ENCODE measurements around the gene GBA3. TPM values are rescaled to one million over a fixed set of nuclear protein-coding genes. Genes with fewer than 3 reads are reported as not detected.

The GBA3 gene
- total and polyA plus RNA-seq, 4 donors = 0.17 to 0.55 (median 0.45) TPM

DNA sequence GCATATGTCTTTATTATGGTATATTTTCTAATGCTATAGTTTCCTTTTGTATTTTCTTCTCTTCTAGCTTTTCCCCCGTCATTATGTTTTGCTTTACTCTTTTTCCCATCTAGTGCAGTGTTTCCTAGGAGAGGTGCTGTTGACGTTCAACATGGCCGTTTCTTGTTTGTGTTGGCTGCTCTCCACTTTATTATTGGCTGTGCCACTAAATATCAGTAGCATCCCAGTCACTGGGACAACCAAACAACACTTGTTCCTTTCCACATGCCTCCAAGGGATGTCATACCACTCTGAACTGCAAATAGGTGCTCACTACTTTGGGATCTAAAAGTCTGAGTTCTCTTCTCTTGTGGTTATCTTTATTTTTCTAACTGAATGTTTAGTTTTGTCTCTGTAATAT is 26.5 kb downstream of the GBA3 start:
- no peaks in the 10 kb centered on the region for H3K36me3 ChIP-seq (ENCODE audit: control insufficient read depth, insufficient read depth, low read length)
- no peaks in the 10 kb centered on the region for H3K4me1 ChIP-seq (ENCODE audit: control insufficient read depth, insufficient read depth, low read length)
- WGBS (ENCODE audit: insufficient coverage) = 100% methylated on average over 1 of the region's 3 CpGs
- no peak overlapping the region for H3K4me3 ChIP-seq (ENCODE audit: low read depth, low read length)
- H3K9me3 ChIP-seq (ENCODE audit: control insufficient read depth, insufficient read depth, low read length) = no peaks in the 10 kb centered on the region
- no peak for DNase-seq (ENCODE audit: low read depth in 4 of 6, low spot score in 6 of 6)
- no peaks in the 10 kb centered on the region for H3K27me3 ChIP-seq (ENCODE audit: control insufficient read depth, insufficient read depth, low read length)
- H3K27ac ChIP-seq (ENCODE audit: low read depth, low read length) = no peak overlapping the region

DNA sequence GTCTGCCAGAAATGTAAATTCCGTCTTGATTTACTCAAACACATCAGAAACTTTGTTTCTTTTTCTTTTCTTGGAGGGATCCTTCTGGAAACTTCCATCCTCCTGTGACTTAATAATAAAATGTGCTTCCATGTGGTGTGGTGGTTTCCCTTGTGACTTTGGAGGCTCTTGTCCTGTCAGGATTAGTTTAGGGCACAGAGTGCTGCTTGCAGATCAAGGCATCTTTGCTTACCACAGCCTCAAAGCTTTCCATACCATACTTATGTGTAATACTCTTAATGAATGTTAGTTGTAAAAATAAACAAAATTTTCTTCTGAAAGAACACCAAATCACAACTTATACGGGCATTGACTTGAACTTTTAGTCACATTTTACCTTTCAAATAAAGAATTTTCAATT is 27.4 kb downstream of the GBA3 start:
- H3K4me1 ChIP-seq (ENCODE audit: control insufficient read depth, insufficient read depth, low read length) = no peaks in the 10 kb centered on the region
- H3K4me3 ChIP-seq (ENCODE audit: low read depth, low read length) = no peak overlapping the region
- H3K36me3 ChIP-seq (ENCODE audit: control insufficient read depth, insufficient read depth, low read length) = no peaks in the 10 kb centered on the region
- WGBS (ENCODE audit: insufficient coverage) = 100% methylated on average over 1 of the region's 2 CpGs
- no peaks in the 10 kb centered on the region for H3K9me3 ChIP-seq (ENCODE audit: control insufficient read depth, insufficient read depth, low read length)
- no peaks in the 10 kb centered on the region for H3K27me3 ChIP-seq (ENCODE audit: control insufficient read depth, insufficient read depth, low read length)
- DNase-seq (ENCODE audit: low read depth in 4 of 6, low spot score in 6 of 6) = no peak
- H3K27ac ChIP-seq (ENCODE audit: low read depth, low read length) = no peak overlapping the region

DNA sequence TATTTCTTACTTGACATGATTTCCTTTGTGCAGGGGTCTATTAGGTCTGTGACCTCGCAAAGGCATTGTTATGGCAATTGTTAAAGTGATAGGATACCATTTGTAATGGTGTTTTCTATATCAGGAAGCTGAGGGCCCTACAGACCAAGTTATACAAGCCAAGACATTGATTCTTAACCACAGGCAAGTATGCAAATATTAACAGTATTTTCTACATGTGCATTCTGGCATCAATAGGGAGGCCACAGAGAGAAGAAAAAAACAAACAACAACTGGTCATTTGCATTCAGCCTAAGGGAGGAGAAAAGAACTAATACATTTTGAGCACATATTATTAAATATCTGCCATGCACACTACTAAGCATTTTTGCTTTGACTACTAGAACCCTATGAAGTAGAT is 28.5 kb downstream of the GBA3 start:
- DNase-seq (ENCODE audit: low read depth in 4 of 6, low spot score in 6 of 6) = no peak
- no peaks in the 10 kb centered on the region for H3K36me3 ChIP-seq (ENCODE audit: control insufficient read depth, insufficient read depth, low read length)
- no peak overlapping the region for H3K27ac ChIP-seq (ENCODE audit: low read depth, low read length)
- no peaks in the 10 kb centered on the region for H3K27me3 ChIP-seq (ENCODE audit: control insufficient read depth, insufficient read depth, low read length)
- no peak overlapping the region for H3K4me3 ChIP-seq (ENCODE audit: low read depth, low read length)
- no peaks in the 10 kb centered on the region for H3K4me1 ChIP-seq (ENCODE audit: control insufficient read depth, insufficient read depth, low read length)
- H3K9me3 ChIP-seq (ENCODE audit: control insufficient read depth, insufficient read depth, low read length) = no peaks in the 10 kb centered on the region
- no CpG with 5 or more reads among the region's 1 CpG for WGBS (ENCODE audit: insufficient coverage)

DNA sequence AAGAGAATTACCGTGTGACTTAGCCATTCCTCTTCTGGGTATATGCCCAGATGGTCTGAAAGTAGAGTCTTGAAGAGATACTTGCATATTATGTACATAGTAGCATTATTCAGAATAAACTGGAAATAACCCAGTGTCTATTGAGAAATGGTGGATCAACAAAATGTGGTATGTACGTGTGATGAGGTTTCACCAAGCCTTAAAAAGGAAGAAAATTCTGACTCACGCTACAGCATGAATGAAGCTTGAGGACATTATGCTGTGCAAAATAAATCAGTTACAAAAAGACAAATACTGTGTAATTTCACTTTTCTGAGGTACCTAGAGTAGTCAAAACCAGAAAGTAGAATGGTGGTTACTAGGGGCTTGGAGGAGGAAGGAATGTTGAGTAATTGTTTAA is 37.3 kb downstream of the GBA3 start:
- no peak for DNase-seq (ENCODE audit: low read depth in 4 of 6, low spot score in 6 of 6)
- no peak overlapping the region for H3K27ac ChIP-seq (ENCODE audit: low read depth, low read length)
- H3K9me3 ChIP-seq (ENCODE audit: control insufficient read depth, insufficient read depth, low read length) = no peaks in the 10 kb centered on the region
- no peak overlapping the region for H3K4me3 ChIP-seq (ENCODE audit: low read depth, low read length)
- no peaks in the 10 kb centered on the region for H3K36me3 ChIP-seq (ENCODE audit: control insufficient read depth, insufficient read depth, low read length)
- WGBS (ENCODE audit: insufficient coverage) = no CpG with 5 or more reads among the region's 3 CpGs
- no peaks in the 10 kb centered on the region for H3K27me3 ChIP-seq (ENCODE audit: control insufficient read depth, insufficient read depth, low read length)
- H3K4me1 ChIP-seq (ENCODE audit: control insufficient read depth, insufficient read depth, low read length) = no peaks in the 10 kb centered on the region

DNA sequence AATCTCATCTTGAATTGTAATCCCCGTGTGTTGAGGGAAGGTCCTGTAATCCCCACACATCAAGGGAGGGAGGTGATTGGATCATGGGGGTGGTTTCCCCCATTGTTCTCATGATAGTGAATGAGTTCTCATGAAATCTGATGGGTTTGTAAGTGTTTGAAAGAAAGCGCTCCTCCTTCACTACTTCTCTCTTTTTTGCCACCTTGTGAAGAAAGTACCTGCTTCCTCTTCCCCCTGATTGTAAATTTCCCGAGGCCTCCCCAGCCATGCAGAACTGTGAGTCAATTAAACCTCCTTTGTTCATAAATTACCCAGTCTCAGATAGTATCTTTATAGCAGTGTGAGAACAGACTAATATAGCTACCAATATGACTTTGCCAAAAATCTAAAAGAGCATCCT is 41.1 kb downstream of the GBA3 start:
- no peaks in the 10 kb centered on the region for H3K27me3 ChIP-seq (ENCODE audit: control insufficient read depth, insufficient read depth, low read length)
- H3K4me3 ChIP-seq (ENCODE audit: low read depth, low read length) = no peak overlapping the region
- no peak overlapping the region for H3K27ac ChIP-seq (ENCODE audit: low read depth, low read length)
- no peaks in the 10 kb centered on the region for H3K36me3 ChIP-seq (ENCODE audit: control insufficient read depth, insufficient read depth, low read length)
- H3K4me1 ChIP-seq (ENCODE audit: control insufficient read depth, insufficient read depth, low read length) = no peaks in the 10 kb centered on the region
- no CpG with 5 or more reads among the region's 3 CpGs for WGBS (ENCODE audit: insufficient coverage)
- no peak for DNase-seq (ENCODE audit: low read depth in 4 of 6, low spot score in 6 of 6)
- no peaks in the 10 kb centered on the region for H3K9me3 ChIP-seq (ENCODE audit: control insufficient read depth, insufficient read depth, low read length)

DNA sequence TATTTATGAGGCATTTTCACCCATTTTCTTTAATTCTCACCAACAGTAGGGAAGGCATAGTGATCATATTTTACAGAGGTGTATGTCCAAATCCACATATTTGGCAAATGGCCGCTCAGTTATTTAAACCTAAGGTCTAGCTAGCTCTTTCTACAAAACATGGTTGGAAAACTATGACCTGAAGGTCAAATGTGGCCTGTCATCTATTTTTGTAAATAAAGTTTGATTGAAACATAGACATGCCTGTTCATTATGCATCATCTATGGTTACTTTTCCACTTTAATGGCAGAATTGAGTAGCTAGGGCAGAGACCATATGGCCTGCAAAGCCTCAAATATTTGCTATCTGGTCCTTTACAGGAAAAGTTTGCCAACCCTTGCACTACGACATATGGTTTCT is 44.2 kb downstream of the GBA3 start:
- no peaks in the 10 kb centered on the region for H3K9me3 ChIP-seq (ENCODE audit: control insufficient read depth, insufficient read depth, low read length)
- no peak for DNase-seq (ENCODE audit: low read depth in 4 of 6, low spot score in 6 of 6)
- no peaks in the 10 kb centered on the region for H3K4me1 ChIP-seq (ENCODE audit: control insufficient read depth, insufficient read depth, low read length)
- H3K27ac ChIP-seq (ENCODE audit: low read depth, low read length) = no peak overlapping the region
- no peaks in the 10 kb centered on the region for H3K36me3 ChIP-seq (ENCODE audit: control insufficient read depth, insufficient read depth, low read length)
- no peaks in the 10 kb centered on the region for H3K27me3 ChIP-seq (ENCODE audit: control insufficient read depth, insufficient read depth, low read length)
- no peak overlapping the region for H3K4me3 ChIP-seq (ENCODE audit: low read depth, low read length)
- no CpG with 5 or more reads among the region's 2 CpGs for WGBS (ENCODE audit: insufficient coverage)

DNA sequence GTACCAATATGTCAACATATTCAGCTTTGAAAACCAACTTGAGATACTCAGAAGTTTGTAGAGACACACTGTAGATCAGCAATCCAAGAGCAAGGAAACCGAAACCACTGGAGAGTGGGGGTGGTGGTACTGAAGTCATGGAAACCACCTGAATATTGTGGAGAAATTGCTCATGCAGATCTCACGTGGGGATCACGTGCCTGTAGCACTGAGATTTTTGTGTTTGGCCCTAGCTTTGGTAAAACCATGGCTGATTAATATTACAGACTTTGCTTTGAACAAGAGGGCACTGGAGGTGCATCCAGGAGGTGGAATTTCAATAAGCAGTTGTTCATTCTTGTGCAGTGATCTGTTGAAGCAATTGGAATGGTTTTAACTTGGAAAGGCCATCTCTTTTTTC is 47.2 kb downstream of the GBA3 start:
- WGBS (ENCODE audit: insufficient coverage) = 41% methylated on average over 3 of the region's 3 CpGs
- Histone ChIP-seq H3K9me3 (ENCODE audit: control insufficient read depth, insufficient read depth, low read length) (no peaks in the 10 kb centered on the region), H3K27ac (ENCODE audit: low read depth, low read length) (no peak overlapping the region), H3K36me3 (ENCODE audit: control insufficient read depth, insufficient read depth, low read length) (no peaks in the 10 kb centered on the region), H3K4me1 (ENCODE audit: control insufficient read depth, insufficient read depth, low read length) (no peaks in the 10 kb centered on the region), H3K4me3 (ENCODE audit: low read depth, low read length) (no peak overlapping the region), H3K27me3 (ENCODE audit: control insufficient read depth, insufficient read depth, low read length) (no peaks in the 10 kb centered on the region)
- no peak for DNase-seq (ENCODE audit: low read depth in 4 of 6, low spot score in 6 of 6)

- no peak for DNase-seq (ENCODE audit: low read depth in 4 of 6, low spot score in 6 of 6)
- Histone ChIP-seq H3K4me3 (ENCODE audit: low read depth, low read length) (no peak overlapping the region), H3K4me1 (ENCODE audit: control insufficient read depth, insufficient read depth, low read length) (no peaks in the 10 kb centered on the region), H3K27me3 (ENCODE audit: control insufficient read depth, insufficient read depth, low read length) (no peaks in the 10 kb centered on the region), H3K9me3 (ENCODE audit: control insufficient read depth, insufficient read depth, low read length) (no peaks in the 10 kb centered on the region), H3K27ac (ENCODE audit: low read depth, low read length) (no peak overlapping the region), H3K36me3 (ENCODE audit: control insufficient read depth, insufficient read depth, low read length) (no peaks in the 10 kb centered on the region)
- WGBS (ENCODE audit: insufficient coverage) = 100% methylated on average over 1 of the region's 3 CpGs
Measured at GRCh38 chr4:22741744-22742143, 49.0 kb downstream of the GBA3 start.

GRCh38 chr4:22743290-22743689 is 50.6 kb downstream of the GBA3 start:
- H3K27ac ChIP-seq (ENCODE audit: low read depth, low read length) = no peak overlapping the region
- H3K4me1 ChIP-seq (ENCODE audit: control insufficient read depth, insufficient read depth, low read length) = no peaks in the 10 kb centered on the region
- no CpG with 5 or more reads among the region's 3 CpGs for WGBS (ENCODE audit: insufficient coverage)
- no peaks in the 10 kb centered on the region for H3K27me3 ChIP-seq (ENCODE audit: control insufficient read depth, insufficient read depth, low read length)
- no peak for DNase-seq (ENCODE audit: low read depth in 4 of 6, low spot score in 6 of 6)
- H3K4me3 ChIP-seq (ENCODE audit: low read depth, low read length) = no peak overlapping the region
- no peaks in the 10 kb centered on the region for H3K36me3 ChIP-seq (ENCODE audit: control insufficient read depth, insufficient read depth, low read length)
- no peaks in the 10 kb centered on the region for H3K9me3 ChIP-seq (ENCODE audit: control insufficient read depth, insufficient read depth, low read length)

DNA sequence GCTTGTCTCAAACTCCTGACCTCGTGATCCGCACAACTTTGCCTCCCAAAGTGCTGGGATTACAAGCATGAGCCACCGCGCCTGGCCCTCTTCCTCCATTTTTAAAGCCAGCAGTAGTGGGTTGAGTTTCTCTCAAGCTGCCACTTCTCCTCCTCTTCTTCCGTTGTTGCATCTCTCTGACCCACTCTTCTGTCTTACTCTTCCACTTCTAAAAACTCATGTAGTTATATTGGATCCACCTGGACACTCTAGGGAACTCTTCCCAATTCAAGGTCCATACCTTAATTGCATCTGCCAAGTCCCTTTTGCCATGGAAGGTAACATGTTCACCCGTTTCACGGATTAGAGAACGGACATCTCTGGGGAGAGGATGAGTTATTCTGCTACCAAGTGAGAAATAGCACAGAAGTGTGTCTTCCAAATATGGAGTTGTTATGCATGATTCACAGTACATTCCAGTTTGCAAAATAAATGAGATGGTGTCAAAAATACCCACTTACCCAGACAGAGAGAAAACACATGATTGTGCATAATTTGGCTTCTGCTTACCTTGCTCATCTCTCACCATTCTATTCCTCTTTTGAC is 51.8 kb downstream of the GBA3 start:
- no peak for DNase-seq (ENCODE audit: low read depth in 4 of 6, low spot score in 6 of 6)
- H3K4me3 ChIP-seq (ENCODE audit: low read depth, low read length) = no peak overlapping the region
- H3K27ac ChIP-seq (ENCODE audit: low read depth, low read length) = no peak overlapping the region
- H3K4me1 ChIP-seq (ENCODE audit: control insufficient read depth, insufficient read depth, low read length) = no peaks in the 10 kb centered on the region
- H3K36me3 ChIP-seq (ENCODE audit: control insufficient read depth, insufficient read depth, low read length) = no peaks in the 10 kb centered on the region
- WGBS (ENCODE audit: insufficient coverage) = 90% methylated on average over 3 of the region's 8 CpGs
- no peaks in the 10 kb centered on the region for H3K9me3 ChIP-seq (ENCODE audit: control insufficient read depth, insufficient read depth, low read length)
- H3K27me3 ChIP-seq (ENCODE audit: control insufficient read depth, insufficient read depth, low read length) = no peaks in the 10 kb centered on the region
